ENCODE measurements around the gene SEMA5A.

Gene SEMA5A

GRCh38 chr5:9149988-9150387 is 395.9 kb downstream of the SEMA5A start:
- DNase-seq = no peak

GRCh38 chr5:9148242-9148641 is 397.6 kb downstream of the SEMA5A start:
- DNase-seq = no peak

- no peak for DNase-seq
Observed at GRCh38 chr5:9140711-9141110, 405.2 kb downstream of the SEMA5A start.

- DNase-seq = no peak
Observed at GRCh38 chr5:9140202-9140601, 405.7 kb downstream of the SEMA5A start.

GRCh38 chr5:9139344-9139743 is 406.5 kb downstream of the SEMA5A start:
- DNase-seq = no peak

GRCh38 chr5:9128136-9128535 is 417.7 kb downstream of the SEMA5A start:
- DNase-seq = no peak

GRCh38 chr5:9126490-9126889 is 419.4 kb downstream of the SEMA5A start:
- DNase-seq = no peak

- no peak for DNase-seq
Observed at GRCh38 chr5:9125852-9126251, 420.0 kb downstream of the SEMA5A start.

GRCh38 chr5:9124838-9125237 is 421.0 kb downstream of the SEMA5A start:
- no peak for DNase-seq

GRCh38 chr5:9124071-9124470 is 421.8 kb downstream of the SEMA5A start:
- DNase-seq = no peak

- DNase-seq = no peak
Observed at GRCh38 chr5:9122528-9122927, 423.3 kb downstream of the SEMA5A start.

- DNase-seq = no peak
Observed at GRCh38 chr5:9121597-9121996, 424.3 kb downstream of the SEMA5A start.

GRCh38 chr5:9118852-9119251 is 427.0 kb downstream of the SEMA5A start:
- DNase-seq = no peak

- no peak for DNase-seq
Observed at GRCh38 chr5:9115093-9115492, 430.8 kb downstream of the SEMA5A start.

- DNase-seq = no peak
Observed at GRCh38 chr5:9112520-9113291, 433.2 kb downstream of the SEMA5A start.

GRCh38 chr5:9108162-9108561 is 437.7 kb downstream of the SEMA5A start:
- peak; percentile 37 for DNase-seq

GRCh38 chr5:9105851-9106250 is 440.0 kb downstream of the SEMA5A start:
- no peak for DNase-seq

GRCh38 chr5:9104571-9105339 is 441.1 kb downstream of the SEMA5A start:
- DNase-seq = no peak

GRCh38 chr5:9103290-9103689 is 442.6 kb downstream of the SEMA5A start:
- DNase-seq = no peak

GRCh38 chr5:9099689-9100088 is 446.2 kb downstream of the SEMA5A start:
- DNase-seq = no peak

GRCh38 chr5:9098990-9099389 is 446.9 kb downstream of the SEMA5A start:
- no peak for DNase-seq

GRCh38 chr5:9094582-9094981 is 451.3 kb downstream of the SEMA5A start:
- no peak for DNase-seq

- no peak for DNase-seq
Observed at GRCh38 chr5:9091896-9092662, 453.8 kb downstream of the SEMA5A start.
